Type B pancreatic cell (in vitro differentiated cells): ENCODE results near the gene KAZN. TPM values are rescaled to one million over a fixed set of nuclear protein-coding genes. Genes with fewer than 3 reads are reported as not detected.
A peak's percentile ranks its signal among the peaks of the same experiment; 100 is the strongest.

Source experiments
- DNase-seq: peaks from one replicate; pipeline ENCODE4 v3.0.0; 2021; ENCODE audit warnings: mixed read lengths; ENCODE audit not compliant: unreplicated experiment; ENCODE audit errors: extremely low spot score
- H3K27ac Mint-ChIP-seq: 2 replicates; pipeline ENCODE4 v1.8.0; 2021; ENCODE audit warnings: mild to moderate bottlenecking, mixed read lengths
- H3K27me3 Mint-ChIP-seq: 2 replicates; pipeline ENCODE4 v1.8.0; 2021; ENCODE audit warnings: mixed read lengths
- H3K36me3 Mint-ChIP-seq: 2 replicates; pipeline ENCODE4 v1.8.0; 2021; ENCODE audit warnings: mixed read lengths
- H3K4me1 Mint-ChIP-seq: one replicate; pipeline ENCODE4 v1.8.0; 2021; ENCODE audit warnings: mixed read lengths; ENCODE audit not compliant: unreplicated experiment
- H3K4me3 Mint-ChIP-seq: 2 replicates; pipeline ENCODE4 v1.8.0; 2021; ENCODE audit warnings: mild to moderate bottlenecking, mixed read lengths
- H3K9me3 Mint-ChIP-seq: 2 replicates; pipeline ENCODE4 v1.8.0; 2021; ENCODE audit warnings: mixed read lengths
- CTCF ChIP-seq: fragments of 200-600 bp; sonication (generic); conservative IDR thresholded peaks from 2 replicates; pipeline ENCODE4 v1.5.0; 2021; ENCODE audit warnings: antibody characterized with exemption, mild to moderate bottlenecking
- total RNA-seq: library from RNA; stranded (reverse); gene quantifications from 2 replicates; pipeline ENCODE4 v1.2.1, GENCODE V29; 2021; ENCODE audit warnings: low replicate concordance

The KAZN gene
- total RNA-seq, 1 donor from 2014 or later, result 33.7 TPM

GRCh38 chr1:14907416-14907815, 308.9 kb downstream of the KAZN start:
- no peak overlapping the region for H3K4me3 Mint-ChIP-seq
- H3K9me3 Mint-ChIP-seq, result no peaks in the 10 kb centered on the region
- H3K36me3 Mint-ChIP-seq, result no peaks in the 10 kb centered on the region
- H3K27me3 Mint-ChIP-seq, result no peaks in the 10 kb centered on the region
- TF ChIP-seq CTCF, result no peak
- no peak for DNase-seq
- peaks cover 33% of the 10 kb centered on the region for H3K4me1 Mint-ChIP-seq
- peak overlapping the region; percentile 29 for H3K27ac Mint-ChIP-seq

- no peaks in the 10 kb centered on the region for H3K27me3 Mint-ChIP-seq
- H3K4me1 Mint-ChIP-seq, result peaks cover 40% of the 10 kb centered on the region
- H3K9me3 Mint-ChIP-seq, result no peaks in the 10 kb centered on the region
- H3K27ac Mint-ChIP-seq, result no peak overlapping the region
- DNase-seq, result no peak
- H3K4me3 Mint-ChIP-seq, result no peak overlapping the region
- no peak for TF ChIP-seq CTCF
- H3K36me3 Mint-ChIP-seq, result no peaks in the 10 kb centered on the region
Observed at GRCh38 chr1:14909273-14909672, 310.8 kb downstream of the KAZN start.

- Mint-ChIP-seq H3K36me3 (no peaks in the 10 kb centered on the region), H3K27ac (no peak overlapping the region), H3K4me3 (no peak overlapping the region), H3K9me3 (no peaks in the 10 kb centered on the region), H3K27me3 (no peaks in the 10 kb centered on the region), H3K4me1 (peaks cover 43% of the 10 kb centered on the region)
- TF ChIP-seq CTCF, result no peak
- no peak for DNase-seq
Observed at GRCh38 chr1:14909920-14910460, 311.5 kb downstream of the KAZN start.

- Mint-ChIP-seq H3K27ac (peak overlapping the region; percentile 68), H3K4me3 (peak overlapping the region; percentile 6), H3K36me3 (no peaks in the 10 kb centered on the region), H3K4me1 (peaks cover 42% of the 10 kb centered on the region), H3K9me3 (no peaks in the 10 kb centered on the region), H3K27me3 (no peaks in the 10 kb centered on the region)
- no peak for TF ChIP-seq CTCF
- DNase-seq, result no peak
Observed at GRCh38 chr1:14910984-14911721, 312.7 kb downstream of the KAZN start.

GRCh38 chr1:14912839-14913481, 314.5 kb downstream of the KAZN start:
- H3K4me3 Mint-ChIP-seq, result no peak overlapping the region
- no peak for DNase-seq
- TF ChIP-seq CTCF, result no peak
- peaks cover 36% of the 10 kb centered on the region for H3K4me1 Mint-ChIP-seq
- H3K9me3 Mint-ChIP-seq, result no peaks in the 10 kb centered on the region
- no peaks in the 10 kb centered on the region for H3K27me3 Mint-ChIP-seq
- no peak overlapping the region for H3K27ac Mint-ChIP-seq
- no peaks in the 10 kb centered on the region for H3K36me3 Mint-ChIP-seq
